ENCODE measurements around the gene TARM1. TPM values are rescaled to one million over a fixed set of nuclear protein-coding genes. Genes with fewer than 3 reads are reported as not detected.

TARM1 gene
- total and polyA plus RNA-seq, 2 experiments from 2014 or later = not detected

DNA sequence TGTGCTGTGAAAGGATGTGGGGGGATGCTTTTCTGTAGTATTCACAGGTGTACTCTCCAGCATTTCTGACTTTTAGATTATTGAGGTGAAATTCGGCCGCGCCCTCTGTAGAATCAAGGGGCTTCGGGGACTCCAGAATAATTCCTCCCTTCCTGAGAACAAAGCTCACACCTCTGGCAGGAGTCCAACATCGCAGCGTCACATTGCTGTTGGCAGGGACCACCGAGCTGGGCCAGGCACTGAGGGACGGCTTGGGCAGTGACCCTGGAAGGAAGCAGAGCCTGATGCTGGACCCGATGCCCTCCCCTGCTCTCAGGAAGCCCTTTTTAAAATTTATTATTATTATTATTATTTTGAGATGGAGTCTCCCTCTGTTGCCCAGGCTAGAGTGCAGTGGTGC lies 6.3 kb downstream of the TARM1 start:
- ATAC-seq = no peak
- H3K4me3 ChIP-seq = no peak overlapping the region
- peaks cover 5% of the 10 kb centered on the region for H3K9me3 Mint-ChIP-seq

More for the DNA sequence above, 6.3 kb downstream of the TARM1 start:
- TF ChIP-seq, protein P1, sequence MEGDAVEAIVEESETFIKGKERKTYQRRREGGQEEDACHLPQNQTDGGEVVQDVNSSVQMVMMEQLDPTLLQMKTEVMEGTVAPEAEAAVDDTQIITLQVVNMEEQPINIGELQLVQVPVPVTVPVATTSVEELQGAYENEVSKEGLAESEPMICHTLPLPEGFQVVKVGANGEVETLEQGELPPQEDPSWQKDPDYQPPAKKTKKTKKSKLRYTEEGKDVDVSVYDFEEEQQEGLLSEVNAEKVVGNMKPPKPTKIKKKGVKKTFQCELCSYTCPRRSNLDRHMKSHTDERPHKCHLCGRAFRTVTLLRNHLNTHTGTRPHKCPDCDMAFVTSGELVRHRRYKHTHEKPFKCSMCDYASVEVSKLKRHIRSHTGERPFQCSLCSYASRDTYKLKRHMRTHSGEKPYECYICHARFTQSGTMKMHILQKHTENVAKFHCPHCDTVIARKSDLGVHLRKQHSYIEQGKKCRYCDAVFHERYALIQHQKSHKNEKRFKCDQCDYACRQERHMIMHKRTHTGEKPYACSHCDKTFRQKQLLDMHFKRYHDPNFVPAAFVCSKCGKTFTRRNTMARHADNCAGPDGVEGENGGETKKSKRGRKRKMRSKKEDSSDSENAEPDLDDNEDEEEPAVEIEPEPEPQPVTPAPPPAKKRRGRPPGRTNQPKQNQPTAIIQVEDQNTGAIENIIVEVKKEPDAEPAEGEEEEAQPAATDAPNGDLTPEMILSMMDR (conservative IDR thresholded peaks at IDR 0.05; ENCODE audit: low read depth in 2 of 2) = no peak
- TF ChIP-seq EZH2 (IDR thresholded peaks at IDR 0.05; ENCODE audit: low read depth, unreplicated experiment) (no peak), POLR2AphosphoS5 (IDR thresholded peaks at IDR 0.05; ENCODE audit: low read depth) (no peak), STAT1 (IDR thresholded peaks at IDR 0.05; ENCODE audit: unreplicated experiment) (no peak), ZNF331 (CRISPR knock-in tag; IDR thresholded peaks at IDR 0.05; ENCODE audit: low read depth) (no peak), EZH2phosphoT487 (IDR thresholded peaks at IDR 0.05; ENCODE audit: unreplicated experiment) (no peak), CREB1 (CRISPR knock-in tag; IDR thresholded peaks at IDR 0.05; ENCODE audit: low read depth) (no peak), NANOG (IDR thresholded peaks at IDR 0.05; ENCODE audit: borderline replicate concordance) (no peak), JUNB (IDR thresholded peaks at IDR 0.05; ENCODE audit: unreplicated experiment) (no peak)
- TF ChIP-seq, protein P2, sequence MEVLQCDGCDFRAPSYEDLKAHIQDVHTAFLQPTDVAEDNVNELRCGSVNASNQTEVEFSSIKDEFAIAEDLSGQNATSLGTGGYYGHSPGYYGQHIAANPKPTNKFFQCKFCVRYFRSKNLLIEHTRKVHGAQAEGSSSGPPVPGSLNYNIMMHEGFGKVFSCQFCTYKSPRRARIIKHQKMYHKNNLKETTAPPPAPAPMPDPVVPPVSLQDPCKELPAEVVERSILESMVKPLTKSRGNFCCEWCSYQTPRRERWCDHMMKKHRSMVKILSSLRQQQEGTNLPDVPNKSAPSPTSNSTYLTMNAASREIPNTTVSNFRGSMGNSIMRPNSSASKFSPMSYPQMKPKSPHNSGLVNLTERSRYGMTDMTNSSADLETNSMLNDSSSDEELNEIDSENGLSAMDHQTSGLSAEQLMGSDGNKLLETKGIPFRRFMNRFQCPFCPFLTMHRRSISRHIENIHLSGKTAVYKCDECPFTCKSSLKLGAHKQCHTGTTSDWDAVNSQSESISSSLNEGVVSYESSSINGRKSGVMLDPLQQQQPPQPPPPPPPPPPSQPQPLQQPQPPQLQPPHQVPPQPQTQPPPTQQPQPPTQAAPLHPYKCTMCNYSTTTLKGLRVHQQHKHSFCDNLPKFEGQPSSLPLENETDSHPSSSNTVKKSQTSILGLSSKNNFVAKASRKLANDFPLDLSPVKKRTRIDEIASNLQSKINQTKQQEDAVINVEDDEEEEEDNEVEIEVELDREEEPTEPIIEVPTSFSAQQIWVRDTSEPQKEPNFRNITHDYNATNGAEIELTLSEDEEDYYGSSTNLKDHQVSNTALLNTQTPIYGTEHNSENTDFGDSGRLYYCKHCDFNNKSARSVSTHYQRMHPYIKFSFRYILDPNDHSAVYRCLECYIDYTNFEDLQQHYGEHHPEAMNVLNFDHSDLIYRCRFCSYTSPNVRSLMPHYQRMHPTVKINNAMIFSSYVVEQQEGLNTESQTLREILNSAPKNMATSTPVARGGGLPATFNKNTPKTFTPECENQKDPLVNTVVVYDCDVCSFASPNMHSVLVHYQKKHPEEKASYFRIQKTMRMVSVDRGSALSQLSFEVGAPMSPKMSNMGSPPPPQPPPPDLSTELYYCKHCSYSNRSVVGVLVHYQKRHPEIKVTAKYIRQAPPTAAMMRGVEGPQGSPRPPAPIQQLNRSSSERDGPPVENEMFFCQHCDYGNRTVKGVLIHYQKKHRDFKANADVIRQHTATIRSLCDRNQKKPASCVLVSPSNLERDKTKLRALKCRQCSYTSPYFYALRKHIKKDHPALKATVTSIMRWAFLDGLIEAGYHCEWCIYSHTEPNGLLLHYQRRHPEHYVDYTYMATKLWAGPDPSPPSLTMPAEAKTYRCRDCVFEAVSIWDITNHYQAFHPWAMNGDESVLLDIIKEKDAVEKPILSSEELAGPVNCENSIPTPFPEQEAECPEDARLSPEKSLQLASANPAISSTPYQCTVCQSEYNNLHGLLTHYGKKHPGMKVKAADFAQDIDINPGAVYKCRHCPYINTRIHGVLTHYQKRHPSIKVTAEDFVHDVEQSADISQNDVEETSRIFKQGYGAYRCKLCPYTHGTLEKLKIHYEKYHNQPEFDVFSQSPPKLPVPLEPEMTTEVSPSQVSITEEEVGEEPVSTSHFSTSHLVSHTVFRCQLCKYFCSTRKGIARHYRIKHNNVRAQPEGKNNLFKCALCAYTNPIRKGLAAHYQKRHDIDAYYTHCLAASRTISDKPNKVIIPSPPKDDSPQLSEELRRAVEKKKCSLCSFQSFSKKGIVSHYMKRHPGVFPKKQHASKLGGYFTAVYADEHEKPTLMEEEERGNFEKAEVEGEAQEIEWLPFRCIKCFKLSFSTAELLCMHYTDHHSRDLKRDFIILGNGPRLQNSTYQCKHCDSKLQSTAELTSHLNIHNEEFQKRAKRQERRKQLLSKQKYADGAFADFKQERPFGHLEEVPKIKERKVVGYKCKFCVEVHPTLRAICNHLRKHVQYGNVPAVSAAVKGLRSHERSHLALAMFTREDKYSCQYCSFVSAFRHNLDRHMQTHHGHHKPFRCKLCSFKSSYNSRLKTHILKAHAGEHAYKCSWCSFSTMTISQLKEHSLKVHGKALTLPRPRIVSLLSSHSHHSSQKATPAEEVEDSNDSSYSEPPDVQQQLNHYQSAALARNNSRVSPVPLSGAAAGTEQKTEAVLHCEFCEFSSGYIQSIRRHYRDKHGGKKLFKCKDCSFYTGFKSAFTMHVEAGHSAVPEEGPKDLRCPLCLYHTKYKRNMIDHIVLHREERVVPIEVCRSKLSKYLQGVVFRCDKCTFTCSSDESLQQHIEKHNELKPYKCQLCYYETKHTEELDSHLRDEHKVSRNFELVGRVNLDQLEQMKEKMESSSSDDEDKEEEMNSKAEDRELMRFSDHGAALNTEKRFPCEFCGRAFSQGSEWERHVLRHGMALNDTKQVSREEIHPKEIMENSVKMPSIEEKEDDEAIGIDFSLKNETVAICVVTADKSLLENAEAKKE (CRISPR knock-in tag; IDR thresholded peaks at IDR 0.05) = no peak
- no peak overlapping the region for H3K4me2 ChIP-seq
- Mint-ChIP-seq H3K27me3 (ENCODE audit: insufficient read depth, low read depth, poor library complexity) (peaks cover 12% of the 10 kb centered on the region), H3K27ac (no peak overlapping the region), H3K4me1 (peaks cover 3% of the 10 kb centered on the region; the same call in 1 of the 3 replicates), H3K4me3 (no peak overlapping the region), H3K36me3 (ENCODE audit: low read depth) (no peaks in the 10 kb centered on the region; the same call in 2 of the 3 replicates)
- H2AFZ ChIP-seq = no peak overlapping the region
- no peak for DNase-seq (ENCODE audit: low spot score)
- no peaks in the 10 kb centered on the region for H3K4me1 ChIP-seq (ENCODE audit: insufficient read depth)
- H3K79me2 ChIP-seq (replicated peaks; ENCODE audit: insufficient read depth) = no peaks in the 10 kb centered on the region
- H3K27ac ChIP-seq (ENCODE audit: low read depth) = no peak overlapping the region
- 0 out of 2 replicates have a peak, but pooled peaks cover 1% of the 10 kb centered on the region for H3K9me2 ChIP-seq (ENCODE audit: insufficient read depth)
- H3K36me3 ChIP-seq (ENCODE audit: insufficient read depth) = no peaks in the 10 kb centered on the region
- H3K27me3 ChIP-seq (ENCODE audit: insufficient read depth) = no peaks in the 10 kb centered on the region
- no peaks in the 10 kb centered on the region for H3F3A ChIP-seq (replicated peaks; ENCODE audit: low read depth)
- no peaks in the 10 kb centered on the region for H4K20me1 ChIP-seq (replicated peaks; ENCODE audit: insufficient read depth)

Data from GM23338 (cell line).